H7 (cell line): ENCODE results near the gene AFMID. TPM values are rescaled to one million over a fixed set of nuclear protein-coding genes. Genes with fewer than 3 reads are reported as not detected.
"Not testable (repeated sequence)": the region's sequence is repeated elsewhere in the genome, so short reads cannot be mapped to it uniquely, and the experiment has no call there.

ENCODE experiments used
- DNase-seq: peaks from one replicate; pipeline ENCODE4 v3.0.0; 2012
- H3K27me3 ChIP-seq: 2 replicates; pipeline ENCODE4 v1.6.0; 2011; ENCODE audit warnings: mild to moderate bottlenecking, low read length; ENCODE audit not compliant: control insufficient read depth, insufficient read depth
- H3K36me3 ChIP-seq: replicated peaks from 2 replicates; pipeline ENCODE4 v1.5.1; 2011; ENCODE audit warnings: low read length; ENCODE audit not compliant: control insufficient read depth, insufficient read depth
- H3K4me3 ChIP-seq: 2 replicates; pipeline ENCODE4 v1.5.1; 2011; ENCODE audit warnings: low read depth, mild to moderate bottlenecking, control low read depth, low read length, moderate library complexity; ENCODE audit not compliant: insufficient read depth
- total RNA-seq: library from RNA; depleted of rRNA; stranded (reverse); fragments of >200 nt; shearing (Covaris generic); gene quantifications from 2 replicates; pipeline ENCODE4 v1.2.3, GENCODE V29; 2014; rRNA removed

AFMID gene, protein sequence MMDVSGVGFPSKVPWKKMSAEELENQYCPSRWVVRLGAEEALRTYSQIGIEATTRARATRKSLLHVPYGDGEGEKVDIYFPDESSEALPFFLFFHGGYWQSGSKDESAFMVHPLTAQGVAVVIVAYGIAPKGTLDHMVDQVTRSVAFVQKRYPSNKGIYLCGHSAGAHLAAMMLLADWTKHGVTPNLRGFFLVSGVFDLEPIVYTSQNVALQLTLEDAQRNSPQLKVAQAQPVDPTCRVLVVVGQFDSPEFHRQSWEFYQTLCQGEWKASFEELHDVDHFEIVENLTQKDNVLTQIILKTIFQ
- 36.4 and 43.0 TPM in 2 replicates for total RNA-seq

GRCh38 chr17:78186692-78187595 lies at the start of gene AFMID, which contains the start of gene TK1:
Gene AFMID (plus strand): TSS chr17:78187362. CDS start chr17:78187371, 9 bp downstream.
Gene TK1 (minus strand): TSS chr17:78187052. CDS start chr17:78186994, 58 bp downstream.
- DNase-seq, result peak; percentile 100
- H3K4me3 ChIP-seq, result peak within 1 kb of the TSS; percentile 78
- no peaks in the 10 kb centered on the region for H3K27me3 ChIP-seq
- peaks cover 26% of the 10 kb centered on the region for H3K36me3 ChIP-seq

- DNase-seq, result peak; percentile 83
- peaks cover 10% of the 10 kb centered on the region for H3K27me3 ChIP-seq
- no peak overlapping the region for H3K4me3 ChIP-seq
- H3K36me3 ChIP-seq, result no peaks in the 10 kb centered on the region
Measured at GRCh38 chr17:78137392-78138203, 49.6 kb upstream of the AFMID start.

- DNase-seq, result peak; percentile 66
Measured at GRCh38 chr17:78138204-78139060, 48.7 kb upstream of the AFMID start.

GRCh38 chr17:78139861-78140168 lies 47.3 kb upstream of the AFMID start:
- DNase-seq, H3K4me3 ChIP-seq, H3K27me3 ChIP-seq, H3K36me3 ChIP-seq: not testable (repeated sequence)

More at GRCh38 chr17:78138204-78139060, 48.7 kb upstream of the AFMID start:
- H3K36me3 ChIP-seq, result no peaks in the 10 kb centered on the region
- no peak overlapping the region for H3K4me3 ChIP-seq
- H3K27me3 ChIP-seq, result peaks cover 5% of the 10 kb centered on the region

DNA sequence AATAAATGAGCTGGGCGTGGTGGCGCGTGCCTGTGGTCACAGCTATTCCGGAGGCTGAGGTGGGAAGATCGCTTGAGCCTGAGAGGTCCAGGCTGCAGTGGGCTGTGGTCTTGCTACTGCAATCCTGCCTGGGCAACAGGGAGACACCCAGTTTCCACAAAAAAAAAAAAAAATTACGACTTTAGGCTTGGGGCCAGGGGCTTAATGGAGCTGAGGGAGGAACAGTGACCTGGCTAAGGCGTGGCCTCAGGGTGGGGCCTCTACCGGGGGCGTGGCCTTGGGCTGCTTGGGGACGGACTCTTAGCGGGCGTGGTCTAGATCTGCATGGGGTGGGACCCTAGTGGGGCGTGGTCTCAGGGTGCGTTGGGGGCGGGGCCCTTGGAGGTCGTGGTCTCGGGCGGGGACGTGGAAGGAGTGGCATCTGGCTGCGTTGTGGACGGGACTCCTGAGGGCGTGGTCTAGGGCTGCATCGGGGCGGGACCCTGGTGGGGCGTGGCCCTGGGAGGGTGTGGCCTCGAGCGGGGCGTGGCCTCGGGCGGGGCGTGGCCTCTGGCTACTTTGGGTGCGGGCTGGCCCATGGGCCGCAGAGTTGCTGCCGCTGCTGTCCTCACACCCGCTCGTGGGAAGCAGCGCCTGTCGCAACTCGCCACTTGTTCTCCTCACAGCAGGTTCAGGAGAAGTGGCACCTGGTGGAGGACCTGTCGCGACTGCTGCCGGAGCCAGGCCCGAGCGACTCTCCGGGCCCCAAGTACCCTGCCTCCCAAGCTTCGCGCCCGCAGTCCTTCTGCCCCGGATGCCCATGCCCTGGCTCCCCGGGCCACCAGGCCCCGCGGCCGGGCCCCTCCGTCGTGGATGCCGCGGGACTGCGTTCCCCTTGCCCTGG lies 46.8 kb upstream of the AFMID start:
- H3K36me3 ChIP-seq, result no peaks in the 10 kb centered on the region
- peaks cover 2% of the 10 kb centered on the region; the same call in 1 of the 2 replicates for H3K27me3 ChIP-seq
- DNase-seq, result peak; percentile 99
- peak overlapping the region; percentile 31 for H3K4me3 ChIP-seq

GRCh38 chr17:78141437-78142118 lies 45.6 kb upstream of the AFMID start:
- DNase-seq, result peak; percentile 55
- Histone ChIP-seq H3K27me3 (peaks cover 2% of the 10 kb centered on the region; the same call in 1 of the 2 replicates), H3K4me3 (no peak overlapping the region), H3K36me3 (no peaks in the 10 kb centered on the region)

- Histone ChIP-seq H3K27me3 (peaks cover 2% of the 10 kb centered on the region; the same call in 1 of the 2 replicates), H3K4me3 (no peak overlapping the region), H3K36me3 (no peaks in the 10 kb centered on the region)
- no peak for DNase-seq
Measured at GRCh38 chr17:78142119-78142861, 44.9 kb upstream of the AFMID start.

- no peaks in the 10 kb centered on the region for H3K36me3 ChIP-seq
- peaks cover 2% of the 10 kb centered on the region; the same call in 1 of the 2 replicates for H3K27me3 ChIP-seq
- no peak overlapping the region for H3K4me3 ChIP-seq
- DNase-seq, result no peak
Measured at GRCh38 chr17:78143214-78144146, 43.7 kb upstream of the AFMID start.

DNA sequence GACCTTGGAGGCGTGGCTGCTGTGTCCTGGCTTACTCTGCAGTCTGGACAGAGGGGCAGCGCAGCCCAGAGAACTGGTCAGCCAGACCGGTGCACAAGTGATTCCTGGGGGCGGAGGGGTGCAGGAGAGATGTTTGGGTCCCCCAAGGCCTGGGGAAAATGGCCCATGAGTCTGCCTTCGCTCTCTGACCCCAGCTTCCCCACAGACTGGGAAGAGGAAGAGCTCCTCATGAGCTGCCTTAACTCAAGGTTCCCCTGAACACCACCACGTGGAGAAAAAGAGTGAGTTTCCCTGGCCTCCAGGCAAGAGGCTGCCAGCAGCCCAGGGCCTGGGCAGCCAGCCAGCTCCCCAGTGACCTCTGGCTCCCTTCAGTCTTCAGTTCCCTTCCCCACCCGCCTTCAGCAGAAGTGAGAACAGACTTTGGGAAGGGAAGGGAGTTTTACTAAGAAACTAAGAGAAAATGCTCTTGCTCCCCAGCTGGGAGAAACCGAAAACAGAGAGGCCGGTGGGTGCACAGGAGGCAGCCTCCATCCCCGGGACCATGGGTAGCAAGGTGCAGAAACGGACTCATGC lies 42.9 kb upstream of the AFMID start:
- no peak for DNase-seq
- Histone ChIP-seq H3K4me3 (no peak overlapping the region), H3K36me3 (no peaks in the 10 kb centered on the region)

DNA sequence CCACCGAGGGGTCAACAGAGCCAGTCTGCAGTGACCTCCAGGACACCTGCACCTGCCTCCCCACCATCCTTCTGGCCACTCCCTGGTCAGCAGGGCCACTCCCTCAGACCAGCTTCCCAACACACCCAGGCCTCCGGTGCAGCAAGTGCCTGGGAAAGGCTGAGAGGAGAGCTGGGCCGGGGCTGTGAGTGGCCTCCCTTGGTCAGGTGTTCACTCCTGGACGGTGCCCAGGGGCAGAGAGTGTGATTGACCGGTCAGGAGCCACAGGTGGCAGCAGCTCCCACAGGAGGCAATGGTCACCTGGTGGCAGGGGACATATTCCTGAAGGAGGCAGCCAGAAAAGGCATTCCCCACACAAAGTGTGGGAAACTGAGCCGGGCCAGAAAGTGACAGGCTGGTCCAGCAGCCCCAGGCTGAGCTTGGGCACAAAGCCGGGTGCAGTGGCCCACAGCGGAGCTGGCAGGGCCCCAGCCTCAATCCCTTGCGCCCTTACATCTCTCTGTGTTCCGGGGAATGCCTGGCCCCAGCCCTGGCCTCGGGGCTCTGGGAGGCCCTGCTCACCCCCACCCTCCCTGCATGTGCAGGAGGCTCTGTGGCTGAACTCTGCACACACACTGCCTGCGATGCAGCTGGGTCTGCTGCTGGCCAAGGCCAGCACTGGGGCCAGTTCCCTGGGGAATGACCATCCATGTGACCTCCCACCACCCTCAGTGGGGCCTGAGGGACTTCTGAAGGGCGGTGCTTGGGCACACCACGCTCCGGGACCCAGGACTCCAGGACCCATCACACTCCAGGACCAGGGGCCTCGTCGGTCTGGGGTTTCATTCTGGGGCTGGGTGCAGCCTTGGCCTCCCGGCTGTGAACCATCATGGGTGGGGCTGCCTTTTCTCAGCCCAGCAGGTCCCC lies 42.2 kb upstream of the AFMID start:
- Histone ChIP-seq H3K27me3 (peaks cover 2% of the 10 kb centered on the region; the same call in 1 of the 2 replicates), H3K4me3 (no peak overlapping the region), H3K36me3 (no peaks in the 10 kb centered on the region)
- DNase-seq, result peak; percentile 43

More for the DNA sequence above, 42.9 kb upstream of the AFMID start:
- H3K27me3 ChIP-seq, result peaks cover 2% of the 10 kb centered on the region; the same call in 1 of the 2 replicates
